HT1080 (cell line): ENCODE results near the gene TRAT1. TPM values are rescaled to one million over a fixed set of nuclear protein-coding genes. Genes with fewer than 3 reads are reported as not detected.
"Not testable (repeated sequence)": the region's sequence is repeated elsewhere in the genome, so short reads cannot be mapped to it uniquely, and the experiment has no call there.

Experiments used
- DNase-seq: peaks from one replicate; pipeline ENCODE4 v3.0.0-alpha.2; 2015; ENCODE audit warnings: low read depth
- polyA plus RNA-seq, 2 experiments: library from polyadenylated mRNA; depleted of rRNA; stranded (reverse); fragments of >200 nt; gene quantifications; 2 replicates each; pipeline ENCODE4 v1.2.3, GENCODE V29; 2015
- total RNA-seq: library from RNA; depleted of rRNA; stranded (reverse); fragments of >200 nt; shearing (Covaris generic); gene quantifications from 2 replicates; pipeline ENCODE4 v1.2.3, GENCODE V29; 2014; rRNA removed

The TRAT1 gene, protein sequence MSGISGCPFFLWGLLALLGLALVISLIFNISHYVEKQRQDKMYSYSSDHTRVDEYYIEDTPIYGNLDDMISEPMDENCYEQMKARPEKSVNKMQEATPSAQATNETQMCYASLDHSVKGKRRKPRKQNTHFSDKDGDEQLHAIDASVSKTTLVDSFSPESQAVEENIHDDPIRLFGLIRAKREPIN
- not detected in 2 replicates for total RNA-seq
- polyA plus RNA-seq (2015; cell fraction: cytosol; rRNA removed): not detected in 2 replicates
- not detected in 2 replicates for polyA plus RNA-seq (2015; cell fraction: nucleus; rRNA removed)

DNA sequence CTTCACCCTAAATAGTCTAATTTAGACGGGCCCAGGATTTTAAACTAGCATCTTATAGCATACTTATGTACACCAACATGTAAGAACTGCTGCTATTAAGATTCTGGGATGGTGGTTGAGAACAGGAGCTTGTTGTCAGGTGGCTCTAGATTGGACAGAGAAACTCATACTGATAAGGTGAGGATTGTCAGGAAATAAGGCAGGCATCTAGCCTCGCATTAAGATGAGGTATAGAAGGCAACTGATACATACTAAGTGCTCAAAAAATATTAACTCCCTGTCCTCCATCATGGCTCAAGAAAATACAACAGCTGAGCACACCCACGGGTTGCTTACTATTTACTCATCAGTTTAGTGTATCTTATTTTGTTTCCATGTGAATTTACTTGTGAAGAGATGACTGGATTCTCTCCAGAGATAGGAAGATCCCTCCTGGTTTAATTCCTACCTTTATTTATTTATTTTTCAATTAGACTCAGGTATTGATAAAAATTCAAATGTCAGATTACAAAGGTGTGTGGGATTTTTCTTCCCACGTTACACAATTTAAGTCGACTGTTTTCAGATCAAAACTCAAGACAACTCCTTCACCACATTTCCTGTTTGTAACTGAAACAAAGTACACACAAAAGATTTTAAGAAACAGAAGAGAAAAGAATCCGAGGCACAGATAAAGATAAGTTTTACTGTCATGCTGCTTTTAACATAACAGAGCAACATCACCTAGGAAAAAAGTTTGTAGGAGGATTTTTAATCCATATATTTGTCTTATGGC is at the start of gene TRAT1:
Gene TRAT1, plus strand, starts transcription at position 664 of the 775 bp plus-strand sequence. CDS start 142 bp downstream, outside the sequence.
- DNase-seq: no peak

GRCh38 chr3:108775649-108776048 is 46.9 kb upstream of the TRAT1 start:
- DNase-seq: no peak

GRCh38 chr3:108779496-108779895 is 43.1 kb upstream of the TRAT1 start:
- DNase-seq: no peak

DNA sequence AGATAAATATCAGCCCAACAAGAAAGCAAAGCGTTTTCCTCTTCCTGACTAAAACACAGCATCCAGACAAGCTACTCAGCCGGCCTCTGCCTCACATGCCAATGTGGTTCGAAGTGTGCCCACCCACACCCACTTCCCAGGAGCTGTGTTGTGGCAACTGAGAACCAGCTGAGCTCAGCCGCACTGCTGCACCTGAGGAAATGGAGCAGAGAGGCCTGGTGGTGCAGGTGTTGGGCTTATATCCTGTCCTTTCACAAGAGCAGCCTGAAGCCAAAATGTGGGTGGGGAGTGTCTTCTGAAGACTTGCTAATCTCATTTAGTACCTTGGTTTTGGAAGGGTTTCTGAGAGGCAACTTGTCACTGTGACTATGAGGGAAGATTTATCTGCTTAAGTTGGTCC is 42.4 kb upstream of the TRAT1 start:
- no peak for DNase-seq

- DNase-seq: no peak
Measured at GRCh38 chr3:108791473-108791872, 31.1 kb upstream of the TRAT1 start.

- peak; percentile 8 for DNase-seq
Measured at GRCh38 chr3:108804437-108804836, 18.1 kb upstream of the TRAT1 start.

DNA sequence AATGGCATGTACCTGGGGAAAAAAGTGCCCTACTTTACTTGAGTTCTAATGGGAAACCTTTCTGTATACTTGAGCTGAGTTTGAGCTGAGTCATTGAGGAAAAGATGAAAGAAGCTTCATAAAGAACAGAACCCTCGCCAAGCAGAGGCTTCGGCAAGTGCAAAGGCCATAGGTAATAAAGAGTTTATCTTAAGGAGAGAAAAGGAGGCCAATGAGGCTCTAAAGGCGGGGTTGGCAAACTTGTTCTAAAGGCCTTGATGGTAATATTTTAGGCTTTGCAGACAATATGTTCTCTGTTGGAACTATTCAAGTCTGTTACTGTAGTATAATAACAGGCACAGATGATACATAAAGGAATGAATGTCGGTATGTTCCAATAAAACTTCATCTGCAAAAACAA is 17.6 kb upstream of the TRAT1 start:
- DNase-seq: no peak

- peak; percentile 21 for DNase-seq
Measured at GRCh38 chr3:108806316-108806715, 16.3 kb upstream of the TRAT1 start.

DNA sequence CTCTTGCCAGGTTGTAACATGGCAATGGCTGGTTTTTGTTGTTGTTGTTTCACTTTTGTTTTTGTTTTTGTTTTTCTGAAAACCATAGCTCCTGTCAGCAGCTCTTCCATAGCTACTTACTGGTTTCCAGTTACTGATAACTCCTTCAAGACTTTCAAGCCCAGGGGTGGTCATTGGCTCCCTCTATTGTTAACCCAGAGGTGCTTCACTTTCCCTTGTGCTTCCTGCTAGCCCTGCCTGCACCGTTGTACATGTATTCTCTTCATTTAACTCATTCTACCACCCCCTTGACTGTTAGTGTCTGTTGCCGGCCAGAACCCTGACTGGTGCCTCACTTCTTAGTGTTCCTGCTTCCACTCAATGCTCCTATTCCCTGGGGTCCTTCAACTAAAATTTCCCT is 4.2 kb upstream of the TRAT1 start:
- DNase-seq: peak; percentile 70

- peak; percentile 64 for DNase-seq
Measured at GRCh38 chr3:108820586-108820985, 2.0 kb upstream of the TRAT1 start.

GRCh38 chr3:108823227-108823626 is 641 bp downstream of the TRAT1 start:
- no peak for DNase-seq

- not testable (repeated sequence) for DNase-seq
Measured at GRCh38 chr3:108823803-108824202, 1.2 kb downstream of the TRAT1 start.

- no peak for DNase-seq
Measured at GRCh38 chr3:108826309-108827187, 4.0 kb downstream of the TRAT1 start.

DNA sequence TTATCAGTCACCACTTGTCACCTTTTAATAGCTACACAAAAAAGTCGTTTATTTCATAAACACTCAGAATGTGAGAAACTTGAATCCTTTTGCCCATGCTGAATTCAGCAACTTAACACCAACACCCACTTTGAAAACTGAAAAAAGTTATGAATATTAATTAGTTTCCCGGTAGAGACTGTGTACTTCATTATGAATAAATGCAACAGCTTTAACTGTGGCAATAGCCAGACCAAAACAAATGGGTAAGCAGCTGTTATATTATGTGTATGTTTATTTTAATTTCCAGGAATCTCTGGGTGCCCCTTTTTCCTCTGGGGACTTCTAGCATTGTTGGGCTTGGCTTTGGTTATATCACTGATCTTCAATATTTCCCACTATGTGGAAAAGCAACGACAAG is 7.8 kb downstream of the TRAT1 start:
- no peak for DNase-seq

GRCh38 chr3:108830991-108831614 is 8.5 kb downstream of the TRAT1 start:
- no peak for DNase-seq

GRCh38 chr3:108833611-108834010 is 11.0 kb downstream of the TRAT1 start:
- DNase-seq: no peak

GRCh38 chr3:108834551-108834950 is 12.0 kb downstream of the TRAT1 start:
- DNase-seq: no peak

GRCh38 chr3:108835101-108835500 is 12.5 kb downstream of the TRAT1 start:
- no peak for DNase-seq

- DNase-seq: no peak
Measured at GRCh38 chr3:108838436-108838835, 15.8 kb downstream of the TRAT1 start.

DNA sequence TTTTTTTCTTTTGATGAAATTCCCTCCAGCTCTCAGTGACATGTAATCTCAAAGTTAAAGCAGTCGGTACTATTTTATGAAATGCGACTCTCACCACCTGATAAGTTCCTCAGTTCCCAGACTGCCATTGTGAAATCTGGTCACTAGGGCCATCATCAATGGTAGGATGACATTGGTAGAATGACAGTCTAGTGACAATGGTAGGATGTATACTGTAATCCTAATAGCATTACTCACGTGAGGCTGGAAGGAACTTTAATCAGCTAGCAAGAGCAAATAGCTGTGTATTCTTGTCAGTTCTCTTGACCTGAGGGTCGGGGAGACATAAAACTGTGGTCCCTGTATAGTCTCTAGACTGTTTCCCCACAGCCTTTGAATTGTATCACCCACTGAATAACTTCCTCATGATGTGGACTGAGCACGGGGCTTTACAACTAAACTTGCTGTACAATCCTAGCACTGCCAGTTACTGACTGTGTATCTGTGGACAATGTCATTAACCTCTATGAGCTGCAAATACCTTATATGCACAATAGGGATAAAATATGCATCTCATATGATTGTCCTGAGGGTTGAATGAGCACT is 23.2 kb downstream of the TRAT1 start:
- no peak for DNase-seq

GRCh38 chr3:108847187-108847586 is 24.6 kb downstream of the TRAT1 start:
- no peak for DNase-seq
